Neural cell (in vitro differentiated cells): Measurements from ENCODE around the gene SPRYD7. TPM values are rescaled to one million over a fixed set of nuclear protein-coding genes. Genes with fewer than 3 reads are reported as not detected.

Experiments used
- H2AFZ ChIP-seq: fragments of 200-600, 300-800 bp; sonication (generic), shearing (Covaris generic); 2 replicates; pipeline ENCODE4 v1.6.0; 2014; ENCODE audit warnings: low read depth, mild to moderate bottlenecking, antibody characterized with exemption, low read length, moderate library complexity
- H3F3A ChIP-seq: fragments of 200-600 bp; shearing (Covaris generic); 2 replicates; pipeline ENCODE4 v1.6.1; 2016; ENCODE audit warnings: mild to moderate bottlenecking, moderate library complexity, mixed read lengths, antibody characterized with exemption, low read length; ENCODE audit not compliant: insufficient read depth, poor library complexity, severe bottlenecking
- H3K27ac ChIP-seq: fragments of 200-600, 300-800 bp; sonication (generic), shearing (Covaris generic); 2 replicates; pipeline ENCODE4 v1.5.1; 2014; ENCODE audit warnings: mild to moderate bottlenecking, low read length, moderate library complexity
- H3K27me3 ChIP-seq: fragments of 300-800, 200-600 bp; sonication (generic), shearing (Covaris generic); 2 replicates; pipeline ENCODE4 v1.6.0; 2014; ENCODE audit warnings: mild to moderate bottlenecking, low read depth, low read length, moderate library complexity; ENCODE audit not compliant: insufficient read depth
- H3K36me3 ChIP-seq: fragments of 300-800, 200-600 bp; sonication (generic), shearing (Covaris generic); 2 replicates; pipeline ENCODE4 v1.5.1; 2014; ENCODE audit warnings: mild to moderate bottlenecking, antibody characterized with exemption, low read length, moderate library complexity; ENCODE audit not compliant: insufficient read depth
- H3K4me2 ChIP-seq: fragments of 300-800, 200-600 bp; sonication (generic), shearing (Covaris generic); 2 replicates; pipeline ENCODE4 v1.6.0; 2014; ENCODE audit warnings: mild to moderate bottlenecking, low read length
- H3K4me3 ChIP-seq: fragments of 300-800, 200-600 bp; sonication (generic), shearing (Covaris generic); 2 replicates; pipeline ENCODE4 v1.5.1; 2014; ENCODE audit warnings: mild to moderate bottlenecking, low read length, moderate library complexity
- H3K79me2 ChIP-seq: fragments of 200-600 bp; shearing (Covaris generic); replicated peaks from 2 replicates; pipeline ENCODE4 v1.6.0; 2014; ENCODE audit warnings: mild to moderate bottlenecking, low read length, moderate library complexity; ENCODE audit not compliant: insufficient read depth
- H3K9ac ChIP-seq: fragments of 300-800, 200-600 bp; sonication (generic), shearing (Covaris generic); 2 replicates; pipeline ENCODE4 v1.6.1; 2016; ENCODE audit warnings: mild to moderate bottlenecking, low read length, mixed read lengths
- H3K9me2 ChIP-seq: fragments of 200-600 bp; shearing (Covaris generic); 2 replicates; pipeline ENCODE4 v1.6.1; 2016; ENCODE audit warnings: mild to moderate bottlenecking, low read length, mixed read lengths; ENCODE audit not compliant: insufficient read depth
- H3K9me3 ChIP-seq: fragments of 200-600, 300-800 bp; sonication (generic), shearing (Covaris generic); 2 replicates; pipeline ENCODE4 v1.6.1; 2016; ENCODE audit warnings: mild to moderate bottlenecking, mixed run types, low read length, moderate library complexity, mixed read lengths
- H4K20me1 ChIP-seq: fragments of 200-600 bp; shearing (Covaris generic); 2 replicates; pipeline ENCODE4 v1.6.1; 2016; ENCODE audit warnings: mild to moderate bottlenecking, mixed run types; ENCODE audit not compliant: insufficient read depth
- CTCF ChIP-seq: fragments of 450-650 bp; IDR thresholded peaks from 2 replicates; pipeline ENCODE4 v1.5.1; 2014; ENCODE audit warnings: antibody characterized with exemption, mild to moderate bottlenecking, moderate library complexity; ENCODE audit not compliant: poor library complexity, severe bottlenecking
- EP300 ChIP-seq: fragments of 450-650 bp; conservative IDR thresholded peaks from 2 replicates; pipeline ENCODE4 v1.6.1; 2014; ENCODE audit warnings: antibody characterized with exemption, mild to moderate bottlenecking, moderate library complexity; ENCODE audit not compliant: poor library complexity, severe bottlenecking
- EZH2 ChIP-seq: fragments of 200-600, 300-800 bp; shearing (Covaris generic), sonication (generic); IDR thresholded peaks from 2 replicates; pipeline ENCODE4 v1.6.1; 2014; ENCODE audit warnings: antibody characterized with exemption, low read length, borderline replicate concordance, mild to moderate bottlenecking; ENCODE audit not compliant: insufficient read depth, poor library complexity, severe bottlenecking
- MXI1 ChIP-seq: fragments of 450-650 bp; conservative IDR thresholded peaks from 2 replicates; pipeline ENCODE4 v1.6.1; 2014; ENCODE audit warnings: antibody characterized with exemption, mild to moderate bottlenecking; ENCODE audit not compliant: poor library complexity, severe bottlenecking
- POLR2AphosphoS5 ChIP-seq: IDR thresholded peaks from 2 replicates; pipeline ENCODE4 v1.6.1; 2012
- RAD21 ChIP-seq: fragments of 450-650 bp; conservative IDR thresholded peaks from 2 replicates; pipeline ENCODE4 v1.6.1; 2014; ENCODE audit warnings: antibody characterized with exemption, mild to moderate bottlenecking, moderate library complexity
- REST ChIP-seq: IDR thresholded peaks from 2 replicates; pipeline ENCODE4 v1.6.1; 2012; ENCODE audit warnings: borderline replicate concordance
- SMC3 ChIP-seq: fragments of 450-650 bp; conservative IDR thresholded peaks from 2 replicates; pipeline ENCODE4 v1.6.1; 2014; ENCODE audit warnings: antibody characterized with exemption, mild to moderate bottlenecking, moderate library complexity; ENCODE audit not compliant: poor library complexity
- TAF1 ChIP-seq: IDR thresholded peaks from 2 replicates; pipeline ENCODE4 v1.6.1; 2012; ENCODE audit warnings: low read depth
- polyA plus RNA-seq: library from polyadenylated mRNA; depleted of rRNA; stranded (reverse); fragments of >200 nt; gene quantifications from 2 replicates; pipeline ENCODE4 v1.2.3, GENCODE V29; 2014

The SPRYD7 gene
- polyA plus RNA-seq, 1 donor from 2014 or later, result 15.4 TPM

GRCh38 chr13:49890376-49890775 lies 45.8 kb downstream of the SPRYD7 start:
- Histone ChIP-seq H3K27me3 (no peaks in the 10 kb centered on the region), H3K36me3 (no peaks in the 10 kb centered on the region), H3K9me3 (no peaks in the 10 kb centered on the region), H3K4me3 (no peak overlapping the region), H3K9me2 (no peaks in the 10 kb centered on the region), H4K20me1 (no peaks in the 10 kb centered on the region), H3K9ac (no peak overlapping the region), H3K4me2 (no peak overlapping the region), H3K27ac (no peak overlapping the region), H3F3A (no peaks in the 10 kb centered on the region), H3K79me2 (no peaks in the 10 kb centered on the region), H2AFZ (no peak overlapping the region)
- TF ChIP-seq CTCF (no peak), EP300 (no peak), RAD21 (no peak), REST (no peak), POLR2AphosphoS5 (no peak), TAF1 (no peak), SMC3 (no peak), EZH2 (no peak), MXI1 (no peak)

GRCh38 chr13:49878682-49879081 lies 57.5 kb downstream of the SPRYD7 start:
- TF ChIP-seq EZH2, result no peak
- Histone ChIP-seq H3K27ac (no peak overlapping the region), H3K27me3 (no peaks in the 10 kb centered on the region), H3F3A (no peaks in the 10 kb centered on the region), H2AFZ (no peak overlapping the region), H3K9ac (no peak overlapping the region), H3K9me3 (no peaks in the 10 kb centered on the region), H4K20me1 (no peaks in the 10 kb centered on the region), H3K9me2 (no peaks in the 10 kb centered on the region), H3K79me2 (no peaks in the 10 kb centered on the region), H3K4me2 (no peak overlapping the region), H3K36me3 (no peaks in the 10 kb centered on the region), H3K4me3 (no peak overlapping the region)
